Hepatocyte (in vitro differentiated cells): ENCODE measurements around the gene RTN4R. TPM values are rescaled to one million over a fixed set of nuclear protein-coding genes. Genes with fewer than 3 reads are reported as not detected.
"Not testable (repeated sequence)": the region's sequence is repeated elsewhere in the genome, so short reads cannot be mapped to it uniquely, and the experiment has no call there.

ENCODE experiments used
- DNase-seq: peaks from one replicate; pipeline ENCODE4 v3.0.0-alpha.2; 2016; ENCODE audit warnings: low spot score
- H2AFZ ChIP-seq: fragments of 200-600 bp; sonication (generic); 2 replicates; pipeline ENCODE4 v1.6.0; 2016; ENCODE audit warnings: antibody characterized with exemption, mild to moderate bottlenecking
- H3K27ac ChIP-seq: fragments of 200-600 bp; sonication (generic); 2 replicates; pipeline ENCODE4 v1.5.1; 2016; ENCODE audit warnings: mild to moderate bottlenecking
- H3K27me3 ChIP-seq: fragments of 200-600 bp; sonication (generic); 2 replicates; pipeline ENCODE4 v1.6.1; 2016
- H3K36me3 ChIP-seq: fragments of 200-600 bp; sonication (generic); replicated peaks from 2 replicates; pipeline ENCODE4 v1.5.1; 2016; ENCODE audit warnings: low read depth; ENCODE audit not compliant: insufficient read depth
- H3K4me1 ChIP-seq: fragments of 200-600 bp; sonication (generic); 2 replicates; pipeline ENCODE4 v1.5.1; 2016; ENCODE audit warnings: mild to moderate bottlenecking, moderate library complexity; ENCODE audit not compliant: insufficient read depth
- H3K4me2 ChIP-seq: fragments of 200-600 bp; sonication (generic); 2 replicates; pipeline ENCODE4 v1.6.0; 2016
- H3K4me3 ChIP-seq: fragments of 200-600 bp; sonication (generic); 2 replicates; pipeline ENCODE4 v1.5.1; 2016; ENCODE audit warnings: mild to moderate bottlenecking
- H3K79me2 ChIP-seq: fragments of 200-600 bp; sonication (generic); 2 replicates; pipeline ENCODE4 v1.6.0; 2017; ENCODE audit warnings: mild to moderate bottlenecking
- H3K9me2 ChIP-seq: fragments of 200-600 bp; sonication (generic); replicated peaks from 2 replicates; pipeline ENCODE4 v1.6.0; 2017; ENCODE audit warnings: mild to moderate bottlenecking; ENCODE audit not compliant: insufficient read depth
- H3K9me3 ChIP-seq: fragments of 200-600 bp; sonication (generic); 2 replicates; pipeline ENCODE4 v1.5.1; 2016; ENCODE audit warnings: low read depth, mild to moderate bottlenecking
- H4K20me1 ChIP-seq: fragments of 200-600 bp; sonication (generic); 2 replicates; pipeline ENCODE4 v1.6.0; 2016; ENCODE audit warnings: mild to moderate bottlenecking; ENCODE audit not compliant: insufficient read depth, poor library complexity, severe bottlenecking
- CTCF ChIP-seq: fragments of 200-600 bp; sonication (generic); IDR thresholded peaks from 2 replicates; pipeline ENCODE4 v1.5.1; 2016; ENCODE audit warnings: antibody characterized with exemption, mild to moderate bottlenecking; ENCODE audit not compliant: poor library complexity
- EZH2 ChIP-seq: fragments of 200-600 bp; sonication (generic); IDR thresholded peaks from 2 replicates; pipeline ENCODE4 v1.6.1; 2016; ENCODE audit warnings: antibody characterized with exemption, mild to moderate bottlenecking, borderline replicate concordance
- EZH2phosphoT487 ChIP-seq: fragments of 200-600 bp; sonication (generic); IDR thresholded peaks from one replicate; pipeline ENCODE4 v1.6.1; 2018; ENCODE audit warnings: antibody characterized with exemption, mild to moderate bottlenecking, low read depth, moderate library complexity; ENCODE audit not compliant: unreplicated experiment, severe bottlenecking
- WGBS: methylation state at CpG from one replicate; pipeline ENCODE4 v1.1.6; 2016; ENCODE audit warnings: low lambda C conversion rate; ENCODE audit errors: missing lambda C conversion rate; 5-methylcytosine and 5-hydroxymethylcytosine counted together
- polyA plus RNA-seq: library from polyadenylated mRNA; unstranded; fragments of >200 nt; fragmentation: Nextera tagmentation; extraction: Ambion mirVana; gene quantifications from 2 replicates; pipeline ENCODE4 v1.2.1, GENCODE V29; 2016
- total RNA-seq: library from RNA; depleted of rRNA; stranded (reverse); fragments of >200 nt; gene quantifications from 2 replicates; pipeline ENCODE4 v1.2.3, GENCODE V29; 2014

RTN4R gene
- total and polyA plus RNA-seq, 2 experiments from 2014 or later = 7.9 to 16.9 TPM

- H3K9me3 ChIP-seq = no peaks in the 10 kb centered on the region
- H2AFZ ChIP-seq = no peak overlapping the region
- DNase-seq = no peak
- TF ChIP-seq EZH2phosphoT487 (no peak), EZH2 (no peak), CTCF (no peak)
- H3K4me3 ChIP-seq = no peak overlapping the region
- no peaks in the 10 kb centered on the region for H3K9me2 ChIP-seq
- WGBS = 84% methylated on average over 11 of the region's 11 CpGs
- no peaks in the 10 kb centered on the region for H3K27me3 ChIP-seq
- no peak overlapping the region for H3K4me2 ChIP-seq
- H3K27ac ChIP-seq = no peak overlapping the region
- H3K4me1 ChIP-seq = no peaks in the 10 kb centered on the region
- no peaks in the 10 kb centered on the region for H3K36me3 ChIP-seq
- no peaks in the 10 kb centered on the region for H4K20me1 ChIP-seq
- no peaks in the 10 kb centered on the region for H3K79me2 ChIP-seq
Measured at GRCh38 chr22:20291604-20292063, 23.5 kb upstream of the RTN4R start.

- Histone ChIP-seq H3K4me3 (no peak overlapping the region), H3K9me2 (no peaks in the 10 kb centered on the region), H3K79me2 (no peaks in the 10 kb centered on the region), H4K20me1 (no peaks in the 10 kb centered on the region), H3K9me3 (no peaks in the 10 kb centered on the region), H3K4me2 (no peak overlapping the region), H3K36me3 (no peaks in the 10 kb centered on the region), H2AFZ (no peak overlapping the region), H3K27ac (no peak overlapping the region), H3K4me1 (no peaks in the 10 kb centered on the region), H3K27me3 (no peaks in the 10 kb centered on the region)
- TF ChIP-seq CTCF = no peak
- no peak for TF ChIP-seq EZH2phosphoT487
- no peak for TF ChIP-seq EZH2
- WGBS = 49% methylated on average over 4 of the region's 5 CpGs
- no peak for DNase-seq
Measured at GRCh38 chr22:20291249-20291586, 23.1 kb upstream of the RTN4R start.

- Histone ChIP-seq H3K4me1 (no peaks in the 10 kb centered on the region), H3K27ac (no peak overlapping the region), H2AFZ (no peak overlapping the region), H3K9me2 (no peaks in the 10 kb centered on the region), H3K36me3 (no peaks in the 10 kb centered on the region), H3K79me2 (no peaks in the 10 kb centered on the region), H3K9me3 (no peaks in the 10 kb centered on the region), H3K4me3 (no peak overlapping the region), H4K20me1 (no peaks in the 10 kb centered on the region), H3K4me2 (no peak overlapping the region), H3K27me3 (no peaks in the 10 kb centered on the region)
- no peak for TF ChIP-seq EZH2
- WGBS = 81% methylated on average over 9 of the region's 13 CpGs
- DNase-seq = no peak
Measured at GRCh38 chr22:20290578-20291248, 22.6 kb upstream of the RTN4R start.

GRCh38 chr22:20290045-20290392 lies 21.9 kb upstream of the RTN4R start:
- Histone ChIP-seq H3K79me2 (no peaks in the 10 kb centered on the region), H3K4me2 (no peak overlapping the region), H3K9me2 (no peaks in the 10 kb centered on the region), H2AFZ (no peak overlapping the region), H3K4me1 (no peaks in the 10 kb centered on the region), H3K9me3 (no peaks in the 10 kb centered on the region), H3K36me3 (no peaks in the 10 kb centered on the region), H4K20me1 (no peaks in the 10 kb centered on the region), H3K27ac (no peak overlapping the region), H3K4me3 (no peak overlapping the region), H3K27me3 (no peaks in the 10 kb centered on the region)
- 91% methylated on average over 10 of the region's 10 CpGs for WGBS
- no peak for DNase-seq
- TF ChIP-seq EZH2 = no peak
- TF ChIP-seq EZH2phosphoT487 = no peak
- no peak for TF ChIP-seq CTCF

- not testable (repeated sequence) for H3K79me2 ChIP-seq, H3K9me3 ChIP-seq, H3K27me3 ChIP-seq, H4K20me1 ChIP-seq, H3K27ac ChIP-seq, H3K36me3 ChIP-seq, H3K4me1 ChIP-seq, DNase-seq, H3K4me2 ChIP-seq, H2AFZ ChIP-seq, H3K4me3 ChIP-seq, H3K9me2 ChIP-seq
- WGBS = 77% methylated on average over 20 of the region's 23 CpGs
Measured at GRCh38 chr22:20289182-20290044, 21.3 kb upstream of the RTN4R start.
